ENCODE results near the gene HOXD1.

The HOXD1 gene

DNA sequence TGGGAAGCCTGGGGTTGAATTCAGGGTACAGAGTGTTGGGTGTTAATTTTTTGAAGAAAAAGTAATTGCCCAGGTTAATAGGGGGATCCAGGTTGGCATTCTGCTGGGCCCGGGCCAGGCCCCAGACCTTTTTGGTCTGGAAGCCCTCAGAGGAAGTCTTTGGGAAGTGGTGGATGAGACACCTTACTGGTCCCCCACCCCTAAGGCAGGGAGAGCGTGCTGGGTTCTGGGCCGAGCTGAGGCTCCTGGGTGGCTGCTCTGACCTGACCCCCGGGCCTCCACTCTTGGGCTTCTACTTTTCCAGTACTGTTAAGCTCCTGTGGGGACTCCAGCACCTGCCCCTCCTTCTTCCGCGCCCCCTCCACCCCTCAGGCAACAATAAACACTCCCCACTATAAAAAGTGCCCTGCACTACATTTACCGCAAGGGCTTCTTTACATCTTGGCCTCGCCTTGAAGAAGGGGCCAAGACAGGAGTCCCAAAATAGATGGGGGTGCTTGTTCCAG lies 32.1 kb upstream of the HOXD1 start:
- Histone ChIP-seq H3K27me3 (ENCODE audit: control insufficient read depth in 1 of 2, insufficient read depth in 2 of 2, low read length in 2 of 2) (peaks cover 7 to 41% of the 10 kb centered on the region in 2 donors), H3K27ac (ENCODE audit: low read depth, low read length) (no peak overlapping the region), H3K9ac (ENCODE audit: low read length) (no peak overlapping the region), H3K36me3 (ENCODE audit: insufficient read depth, low read length) (peaks cover 36% of the 10 kb centered on the region), H3K4me1 (ENCODE audit: insufficient read depth, low read length) (peaks cover 9% of the 10 kb centered on the region), H3K4me3 (ENCODE audit: low read depth in 1 of 2, low read length in 2 of 2) (no peak overlapping the region), H3K9me3 (ENCODE audit: low read length) (no peaks in the 10 kb centered on the region)

DNA sequence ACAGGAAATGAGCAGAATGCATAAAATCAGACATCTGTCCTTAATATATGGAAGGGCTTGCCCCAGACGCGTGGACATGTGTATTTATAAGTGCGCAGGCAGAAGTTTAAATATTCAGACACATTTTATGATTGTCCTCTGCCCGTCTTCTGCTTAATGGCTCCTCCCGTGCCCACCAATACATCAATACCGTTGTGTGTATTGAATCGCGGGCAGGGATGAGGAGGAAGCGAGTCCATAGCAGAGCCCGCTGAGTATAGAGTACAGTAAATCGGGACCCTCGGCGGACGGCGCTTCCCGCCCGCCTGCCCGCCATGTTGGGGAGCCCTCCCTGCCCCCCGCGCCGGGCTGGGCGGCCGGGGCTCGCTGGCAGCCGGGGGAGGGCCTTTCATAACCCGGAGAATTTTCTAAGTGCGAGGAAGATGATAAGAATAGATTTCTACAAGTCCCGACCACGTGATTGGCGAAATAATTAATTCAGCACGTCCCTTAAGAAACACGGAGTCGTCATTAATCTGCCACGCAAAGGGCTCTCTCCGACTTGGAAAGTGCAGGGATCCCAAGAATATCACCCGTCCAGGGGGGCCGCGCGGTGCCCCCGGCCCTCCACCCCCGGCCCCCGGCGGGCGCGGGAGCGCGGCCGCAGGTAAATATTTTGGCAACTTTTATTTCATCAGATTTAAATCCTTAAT lies 31.5 kb upstream of the HOXD1 start, which contains the start of gene HOXD3:
Gene HOXD3, plus strand, starts transcription at position 501 of the 692 bp plus-strand sequence. CDS start 11,808 bp downstream, outside the sequence.
- H3K4me1 ChIP-seq (ENCODE audit: insufficient read depth, low read length) = peaks cover 13% of the 10 kb centered on the region
- no peak within 1 kb of the TSS for H3K4me3 ChIP-seq (ENCODE audit: low read depth in 1 of 2, low read length in 2 of 2)
- peaks cover 7 to 41% of the 10 kb centered on the region in 2 donors for H3K27me3 ChIP-seq (ENCODE audit: control insufficient read depth in 1 of 2, insufficient read depth in 2 of 2, low read length in 2 of 2)
- no peaks in the 10 kb centered on the region for H3K9me3 ChIP-seq (ENCODE audit: low read length)
- H3K9ac ChIP-seq (ENCODE audit: low read length) = no peak within 1 kb of the TSS
- H3K36me3 ChIP-seq (ENCODE audit: insufficient read depth, low read length) = peaks cover 34% of the 10 kb centered on the region
- H3K27ac ChIP-seq (ENCODE audit: low read depth, low read length) = no peak within 1 kb of the TSS

DNA sequence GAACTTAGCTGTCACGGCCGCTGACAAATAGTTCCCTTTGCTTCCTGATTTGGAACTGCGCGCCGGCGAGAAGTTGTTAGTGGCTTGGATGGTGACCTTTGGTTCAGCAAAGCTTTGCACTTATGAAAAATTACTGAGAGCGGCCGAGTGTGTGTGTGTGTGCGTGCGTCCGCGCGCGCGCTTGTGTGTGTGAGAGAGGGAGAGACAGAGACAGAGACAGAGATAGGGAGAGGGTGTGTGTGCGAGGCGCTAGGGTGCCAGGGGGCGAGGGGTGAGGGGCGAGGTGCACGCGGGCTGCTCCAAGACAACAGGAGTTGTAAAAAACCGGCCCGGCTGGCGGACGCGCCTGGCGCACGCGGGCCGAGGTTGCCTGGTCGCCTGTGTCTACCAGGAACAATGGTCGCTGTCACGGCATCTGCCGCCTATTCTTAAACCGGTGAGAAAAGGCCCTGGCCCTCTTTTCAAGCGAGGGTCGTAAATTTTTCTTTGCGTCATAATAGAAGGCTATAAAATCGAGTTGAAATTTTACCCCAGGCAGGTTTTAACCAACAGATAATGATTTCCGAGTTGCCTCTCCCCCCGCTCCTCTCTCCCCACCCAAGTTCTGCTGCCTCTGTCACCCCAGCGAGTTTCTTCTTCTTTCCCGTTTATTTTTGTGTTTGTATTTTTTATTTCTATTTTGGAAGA lies 30.8 kb upstream of the HOXD1 start:
- no peaks in the 10 kb centered on the region for H3K9me3 ChIP-seq (ENCODE audit: low read length)
- peaks cover 32% of the 10 kb centered on the region for H3K36me3 ChIP-seq (ENCODE audit: insufficient read depth, low read length)
- H3K4me1 ChIP-seq (ENCODE audit: insufficient read depth, low read length) = peaks cover 13% of the 10 kb centered on the region
- H3K4me3 ChIP-seq (ENCODE audit: low read depth in 1 of 2, low read length in 2 of 2) = no peak overlapping the region
- no peak overlapping the region for H3K27ac ChIP-seq (ENCODE audit: low read depth, low read length)
- peaks cover 7 to 45% of the 10 kb centered on the region in 2 donors for H3K27me3 ChIP-seq (ENCODE audit: control insufficient read depth in 1 of 2, insufficient read depth in 2 of 2, low read length in 2 of 2)
- no peak overlapping the region for H3K9ac ChIP-seq (ENCODE audit: low read length)

DNA sequence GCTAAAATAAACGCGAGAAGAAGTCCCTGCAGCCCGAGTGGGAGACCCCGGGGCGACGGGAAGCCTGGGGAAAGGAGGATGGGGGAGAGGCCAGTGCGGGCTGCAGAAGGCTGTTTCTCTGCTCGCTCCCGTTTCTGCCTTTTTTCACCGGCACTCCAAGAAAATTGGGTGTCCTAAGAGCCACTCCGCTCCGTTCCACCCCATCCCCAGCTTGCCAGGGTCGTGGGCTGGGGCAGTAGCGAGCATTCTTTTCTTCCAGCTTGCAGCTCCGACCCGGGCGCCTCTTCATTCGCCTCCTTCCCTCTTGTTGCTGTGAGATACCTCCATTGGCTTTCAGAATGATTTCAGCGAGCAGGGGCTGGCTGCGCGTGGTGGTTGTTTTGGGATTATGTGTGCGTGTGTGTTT lies 30.3 kb upstream of the HOXD1 start:
- H3K9ac ChIP-seq (ENCODE audit: low read length) = no peak overlapping the region
- H3K27me3 ChIP-seq (ENCODE audit: control insufficient read depth in 1 of 2, insufficient read depth in 2 of 2, low read length in 2 of 2) = peaks cover 7 to 50% of the 10 kb centered on the region in 2 donors
- H3K9me3 ChIP-seq (ENCODE audit: low read length) = no peaks in the 10 kb centered on the region
- H3K4me1 ChIP-seq (ENCODE audit: insufficient read depth, low read length) = peaks cover 13% of the 10 kb centered on the region
- H3K36me3 ChIP-seq (ENCODE audit: insufficient read depth, low read length) = peaks cover 27% of the 10 kb centered on the region
- H3K27ac ChIP-seq (ENCODE audit: low read depth, low read length) = no peak overlapping the region
- no peak overlapping the region for H3K4me3 ChIP-seq (ENCODE audit: low read depth in 1 of 2, low read length in 2 of 2)

DNA sequence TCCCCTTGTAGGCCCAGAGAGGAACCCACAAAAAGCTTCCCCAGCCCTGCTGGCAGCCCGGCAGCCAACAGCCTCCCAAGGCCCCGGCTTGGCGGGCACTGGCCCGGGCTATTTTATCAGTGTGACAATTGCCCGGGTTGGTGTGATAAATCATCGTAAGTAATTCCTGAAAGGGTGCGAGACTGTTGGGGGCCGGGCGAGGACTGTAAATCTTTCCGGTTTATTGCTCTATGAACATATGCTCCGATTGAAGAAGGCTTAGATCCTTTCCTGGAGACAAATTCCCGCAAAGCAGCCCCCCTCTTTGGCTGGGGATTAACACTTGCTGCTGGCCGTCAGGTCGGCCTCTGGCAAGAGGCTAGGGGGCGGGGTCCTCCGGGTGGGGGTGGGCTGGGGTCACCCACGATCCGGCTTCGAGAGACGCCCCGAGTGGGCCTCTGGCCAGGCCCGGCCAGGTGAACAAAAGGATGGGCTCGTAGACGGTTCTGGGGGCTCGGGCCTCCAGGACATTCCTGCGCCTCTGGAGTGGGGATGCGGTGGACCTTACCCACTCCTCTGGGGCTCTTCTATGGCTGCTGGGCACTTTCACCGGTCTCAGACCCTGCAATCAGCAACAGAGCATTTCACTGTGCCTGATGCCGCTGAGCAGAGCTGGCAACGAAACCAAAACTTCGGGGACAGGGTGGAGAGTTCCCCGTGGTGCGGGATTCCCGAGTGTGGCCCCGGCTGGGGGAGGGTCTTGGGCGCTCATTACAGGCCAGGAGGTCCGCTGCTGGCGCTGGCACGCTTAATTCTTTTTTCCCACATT lies 29.4 kb upstream of the HOXD1 start:
- H3K4me3 ChIP-seq (ENCODE audit: low read depth in 1 of 2, low read length in 2 of 2) = no peak overlapping the region
- H3K4me1 ChIP-seq (ENCODE audit: insufficient read depth, low read length) = peaks cover 13% of the 10 kb centered on the region
- peaks cover 7 to 57% of the 10 kb centered on the region in 2 donors for H3K27me3 ChIP-seq (ENCODE audit: control insufficient read depth in 1 of 2, insufficient read depth in 2 of 2, low read length in 2 of 2)
- peaks cover 18% of the 10 kb centered on the region for H3K36me3 ChIP-seq (ENCODE audit: insufficient read depth, low read length)
- H3K9ac ChIP-seq (ENCODE audit: low read length) = no peak overlapping the region
- no peaks in the 10 kb centered on the region for H3K9me3 ChIP-seq (ENCODE audit: low read length)
- H3K27ac ChIP-seq (ENCODE audit: low read depth, low read length) = no peak overlapping the region

DNA sequence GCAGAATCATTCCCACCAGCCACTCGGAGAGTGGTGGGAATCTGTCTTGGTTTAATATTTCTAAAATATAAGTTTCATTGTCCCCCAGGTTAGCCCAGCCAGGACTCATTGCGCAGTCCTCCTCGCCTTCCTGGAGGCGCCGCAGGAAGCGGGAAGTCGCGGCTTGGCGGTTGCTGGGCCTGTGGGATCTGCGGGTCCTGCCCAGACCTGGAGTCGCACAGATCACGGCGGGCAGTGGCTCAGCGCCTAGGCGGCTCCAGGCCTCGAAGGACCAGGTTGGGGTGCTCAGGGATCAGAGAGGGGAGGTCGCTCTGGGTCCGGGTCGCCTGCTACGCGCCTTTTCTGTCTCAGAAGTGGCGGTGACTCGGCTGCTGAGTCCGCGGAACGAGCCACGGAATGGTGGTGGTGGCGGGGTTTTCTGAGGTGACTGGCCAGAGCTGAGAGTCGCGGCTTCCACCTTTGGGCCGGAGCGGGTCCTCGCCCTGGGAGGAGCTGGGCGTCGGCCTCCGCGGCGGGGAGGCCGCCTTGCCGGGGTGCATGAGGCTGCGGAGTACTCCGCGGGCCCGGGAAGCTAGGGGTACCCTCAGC lies 28.7 kb upstream of the HOXD1 start:
- H3K27me3 ChIP-seq (ENCODE audit: control insufficient read depth in 1 of 2, insufficient read depth in 2 of 2, low read length in 2 of 2) = peaks cover 7 to 64% of the 10 kb centered on the region in 2 donors
- no peaks in the 10 kb centered on the region for H3K9me3 ChIP-seq (ENCODE audit: low read length)
- peak overlapping the region in 1 of 2 donors; percentile 11 for H3K4me3 ChIP-seq (ENCODE audit: low read depth in 1 of 2, low read length in 2 of 2)
- H3K27ac ChIP-seq (ENCODE audit: low read depth, low read length) = peak overlapping the region; percentile 42
- peaks cover 11% of the 10 kb centered on the region for H3K36me3 ChIP-seq (ENCODE audit: insufficient read depth, low read length)
- no peak overlapping the region for H3K9ac ChIP-seq (ENCODE audit: low read length)
- peaks cover 17% of the 10 kb centered on the region for H3K4me1 ChIP-seq (ENCODE audit: insufficient read depth, low read length)

DNA sequence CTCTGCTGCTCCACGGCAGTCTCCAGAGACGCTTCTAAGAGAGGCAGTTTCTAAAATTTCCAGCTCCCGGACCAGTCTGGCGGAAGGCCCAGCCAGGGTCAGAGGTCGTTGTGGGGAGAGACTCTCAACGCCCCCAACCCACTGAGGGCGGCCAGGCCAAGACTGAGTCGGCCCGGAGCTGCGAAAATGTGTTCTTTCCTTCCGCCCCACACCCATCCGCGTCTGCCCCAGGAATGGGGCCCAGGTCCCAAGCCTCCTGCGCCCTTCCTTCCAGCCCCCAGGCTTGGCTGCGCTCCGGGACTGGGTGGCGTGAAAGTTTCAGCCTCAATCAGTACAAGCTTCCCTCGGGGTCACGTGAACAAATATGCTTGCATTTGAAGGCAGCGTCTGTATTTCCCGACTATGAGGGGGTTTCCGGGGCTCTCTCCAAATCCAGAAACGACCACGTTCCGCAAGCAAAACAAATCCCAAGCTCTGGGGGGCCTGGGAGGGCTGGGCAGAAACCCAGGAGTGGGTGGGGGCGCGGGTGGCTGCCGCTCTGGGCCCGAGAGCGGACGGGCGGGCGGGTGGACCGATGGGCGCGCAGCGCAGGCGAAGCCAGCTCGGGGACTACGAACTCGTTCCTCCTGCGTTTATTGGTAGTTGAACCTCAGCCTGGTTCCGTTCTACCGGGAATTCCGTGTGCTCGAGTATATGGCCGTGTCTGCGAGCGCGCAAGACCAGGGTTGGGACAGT lies 28.1 kb upstream of the HOXD1 start:
- peaks cover 7 to 62% of the 10 kb centered on the region in 2 donors for H3K27me3 ChIP-seq (ENCODE audit: control insufficient read depth in 1 of 2, insufficient read depth in 2 of 2, low read length in 2 of 2)
- peaks cover 4% of the 10 kb centered on the region for H3K36me3 ChIP-seq (ENCODE audit: insufficient read depth, low read length)
- H3K27ac ChIP-seq (ENCODE audit: low read depth, low read length) = peak overlapping the region; percentile 42
- H3K9me3 ChIP-seq (ENCODE audit: low read length) = no peaks in the 10 kb centered on the region
- no peak overlapping the region for H3K9ac ChIP-seq (ENCODE audit: low read length)
- H3K4me1 ChIP-seq (ENCODE audit: insufficient read depth, low read length) = peaks cover 19% of the 10 kb centered on the region
- H3K4me3 ChIP-seq (ENCODE audit: low read depth in 1 of 2, low read length in 2 of 2) = peak overlapping the region; percentile 11 to 32

DNA sequence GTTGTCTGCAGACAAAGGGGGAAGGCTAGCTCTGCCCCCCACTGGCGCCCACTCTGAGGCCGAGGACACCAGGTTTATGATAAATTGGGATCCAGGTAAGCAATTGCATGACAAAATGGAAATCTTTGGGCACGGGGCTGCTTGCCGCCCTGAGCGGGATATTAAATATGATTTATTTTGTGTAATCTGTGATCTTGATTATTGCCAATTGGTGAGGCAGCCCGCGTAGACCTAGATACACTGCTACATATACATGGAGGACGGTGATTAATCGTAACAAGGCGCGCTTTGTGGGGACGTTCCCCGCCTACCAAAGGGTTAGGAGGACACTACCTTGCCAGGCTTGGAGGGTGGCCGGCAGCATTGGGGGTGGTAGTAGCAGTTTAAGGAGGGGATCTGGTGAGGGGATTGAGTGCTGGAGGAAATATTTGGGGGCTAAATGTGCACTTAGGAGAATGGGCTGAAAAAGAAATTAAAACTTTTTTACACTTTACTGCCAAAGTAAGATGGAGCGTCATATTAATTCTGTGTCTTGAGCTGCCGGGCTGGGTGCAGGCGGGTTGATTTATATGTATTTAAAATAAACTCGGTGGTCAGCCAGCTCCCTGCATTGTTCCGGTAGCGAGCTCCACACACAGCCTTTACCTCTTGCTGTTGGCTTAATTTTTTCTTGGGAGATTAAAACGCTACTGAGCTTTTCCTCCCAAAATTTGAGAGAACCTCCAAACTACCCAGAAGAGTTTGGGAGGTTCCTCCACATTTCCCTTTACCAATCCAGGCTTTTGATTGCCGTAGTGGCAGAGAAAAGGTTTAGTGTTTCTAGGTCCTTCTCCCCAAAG lies 27.3 kb upstream of the HOXD1 start:
- Histone ChIP-seq H3K4me1 (ENCODE audit: insufficient read depth, low read length) (peaks cover 19% of the 10 kb centered on the region), H3K4me3 (ENCODE audit: low read depth in 1 of 2, low read length in 2 of 2) (no peak overlapping the region), H3K9ac (ENCODE audit: low read length) (no peak overlapping the region), H3K27me3 (ENCODE audit: control insufficient read depth in 1 of 2, insufficient read depth in 2 of 2, low read length in 2 of 2) (peaks cover 7 to 58% of the 10 kb centered on the region in 2 donors), H3K27ac (ENCODE audit: low read depth, low read length) (no peak overlapping the region), H3K9me3 (ENCODE audit: low read length) (no peaks in the 10 kb centered on the region), H3K36me3 (ENCODE audit: insufficient read depth, low read length) (no peaks in the 10 kb centered on the region)

DNA sequence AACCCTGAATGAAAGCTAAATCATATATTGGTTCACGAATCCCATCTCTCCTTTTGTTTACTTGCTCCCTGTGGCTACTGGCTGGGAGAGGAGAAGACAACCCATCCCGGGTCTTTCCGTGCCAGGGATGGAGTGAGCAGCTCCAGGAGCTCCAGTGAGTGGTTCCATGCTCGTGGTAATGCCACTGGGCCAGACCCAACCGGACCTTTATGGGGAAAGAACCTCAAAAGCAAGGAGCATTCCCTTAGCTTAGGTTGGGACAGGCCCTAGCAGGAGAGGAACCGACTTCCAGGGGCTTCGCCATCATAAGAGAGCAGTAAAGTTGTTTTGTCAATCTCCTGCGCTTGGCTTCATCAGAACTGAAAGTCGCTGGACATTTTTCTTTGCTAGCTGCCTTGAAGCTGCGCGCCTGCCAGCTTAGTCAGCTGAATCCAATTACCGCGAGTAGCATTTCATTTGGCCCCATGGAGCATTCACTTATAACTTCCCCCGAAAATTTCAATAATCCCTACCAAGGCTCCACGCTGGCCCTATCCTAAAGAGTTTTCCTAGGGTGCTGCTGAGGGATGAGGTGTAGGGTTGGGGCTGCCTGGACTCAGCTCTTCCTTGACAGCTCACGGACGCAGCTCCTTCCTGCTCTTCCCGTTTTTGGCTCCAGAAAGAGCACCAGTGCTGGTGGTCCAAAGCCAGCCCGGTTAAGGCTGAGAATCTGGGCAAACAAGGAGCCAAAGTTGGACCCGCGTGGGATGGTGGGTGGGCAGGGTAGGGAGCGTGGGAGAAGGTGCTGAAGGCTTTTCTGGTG lies 26.4 kb upstream of the HOXD1 start:
- Histone ChIP-seq H3K4me3 (ENCODE audit: low read depth in 1 of 2, low read length in 2 of 2) (no peak overlapping the region), H3K9ac (ENCODE audit: low read length) (no peak overlapping the region)

More for the DNA sequence above, 26.4 kb upstream of the HOXD1 start:
- Histone ChIP-seq H3K27ac (ENCODE audit: low read depth, low read length) (no peak overlapping the region), H3K27me3 (ENCODE audit: control insufficient read depth in 1 of 2, insufficient read depth in 2 of 2, low read length in 2 of 2) (peaks cover 7 to 50% of the 10 kb centered on the region in 2 donors), H3K4me1 (ENCODE audit: insufficient read depth, low read length) (peaks cover 19% of the 10 kb centered on the region), H3K9me3 (ENCODE audit: low read length) (no peaks in the 10 kb centered on the region), H3K36me3 (ENCODE audit: insufficient read depth, low read length) (no peaks in the 10 kb centered on the region)

Measured in muscle layer of colon (tissue), 2 donors.